ENCODE results near the gene PELI2.
"Not testable (repeated sequence)": the region's sequence is repeated elsewhere in the genome, so short reads cannot be mapped to it uniquely, and the experiment has no call there.

The PELI2 gene

DNA sequence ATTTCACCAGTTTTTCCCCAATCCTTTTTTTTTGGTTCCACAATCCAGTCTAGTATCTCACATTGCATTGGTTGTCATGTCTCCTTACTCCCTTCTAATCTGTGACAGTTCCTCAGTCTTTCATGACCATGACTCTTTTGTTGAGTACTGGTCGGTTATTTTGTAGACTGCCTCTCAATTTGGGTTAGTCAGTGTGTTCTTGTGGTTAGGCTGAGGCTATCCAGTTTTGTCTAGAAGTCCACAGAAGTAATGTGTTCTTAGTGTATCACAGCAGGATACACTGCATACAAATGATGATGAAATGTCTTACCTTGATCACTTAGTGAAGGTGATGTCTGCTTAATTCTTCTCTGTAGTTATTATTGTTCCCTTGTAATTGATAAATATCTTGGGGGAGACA is 24.8 kb downstream of the PELI2 start:
- no peak for DNase-seq (ENCODE audit: low read depth)

- DNase-seq (ENCODE audit: low read depth) = no peak
Observed at GRCh38 chr14:56144176-56144575, 26.0 kb downstream of the PELI2 start.

DNA sequence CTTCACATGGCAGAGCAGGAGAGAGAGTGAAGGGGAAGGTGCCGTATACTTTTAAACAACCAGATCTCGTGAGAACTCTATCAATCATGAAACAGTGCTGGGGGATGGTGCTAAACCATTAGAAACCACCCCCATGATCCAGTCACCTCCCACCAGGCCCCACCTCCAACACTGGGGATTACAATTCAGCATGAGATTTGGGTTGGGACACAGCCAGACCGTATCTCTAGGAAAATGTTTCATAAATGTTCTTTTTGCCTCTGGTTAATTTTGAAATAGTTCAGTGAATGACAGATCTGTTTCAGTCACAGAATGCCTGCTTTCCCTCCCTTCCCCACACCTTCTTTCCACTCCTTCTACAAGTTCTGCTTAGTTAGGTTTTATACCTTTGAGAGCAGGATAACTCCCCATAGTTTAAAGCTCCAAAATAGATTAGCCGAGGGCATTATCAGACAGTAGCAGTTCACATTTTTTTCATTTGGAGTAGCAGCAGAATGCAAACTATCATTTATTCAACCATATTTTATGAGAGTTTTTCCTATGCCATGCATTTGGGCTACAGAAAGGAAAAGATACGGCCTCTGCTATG is 27.1 kb downstream of the PELI2 start:
- DNase-seq (ENCODE audit: low read depth) = no peak

DNA sequence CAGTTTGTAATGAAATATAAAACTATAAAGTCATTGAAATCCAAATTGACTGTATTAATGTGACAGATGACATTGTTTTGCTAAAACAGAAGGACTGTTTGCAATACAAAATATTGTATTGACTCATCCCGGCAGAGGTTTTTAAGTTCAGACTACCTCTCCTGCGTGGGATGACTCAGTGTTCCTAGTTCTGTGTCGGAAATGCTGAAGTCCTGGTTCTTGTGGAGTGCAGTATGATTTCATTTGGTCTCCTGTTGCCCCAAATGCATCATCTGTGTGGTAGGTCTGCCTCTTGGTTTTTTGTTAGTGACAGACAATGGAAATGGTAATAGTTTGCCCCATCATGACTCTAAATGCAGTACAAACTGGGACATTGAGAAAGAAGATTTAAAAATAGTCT is 27.8 kb downstream of the PELI2 start:
- DNase-seq (ENCODE audit: low read depth) = peak; percentile 9

GRCh38 chr14:56147449-56147848 is 29.2 kb downstream of the PELI2 start:
- no peak for DNase-seq (ENCODE audit: low read depth)

GRCh38 chr14:56147986-56148901 is 30.0 kb downstream of the PELI2 start:
- DNase-seq (ENCODE audit: low read depth) = no peak

DNA sequence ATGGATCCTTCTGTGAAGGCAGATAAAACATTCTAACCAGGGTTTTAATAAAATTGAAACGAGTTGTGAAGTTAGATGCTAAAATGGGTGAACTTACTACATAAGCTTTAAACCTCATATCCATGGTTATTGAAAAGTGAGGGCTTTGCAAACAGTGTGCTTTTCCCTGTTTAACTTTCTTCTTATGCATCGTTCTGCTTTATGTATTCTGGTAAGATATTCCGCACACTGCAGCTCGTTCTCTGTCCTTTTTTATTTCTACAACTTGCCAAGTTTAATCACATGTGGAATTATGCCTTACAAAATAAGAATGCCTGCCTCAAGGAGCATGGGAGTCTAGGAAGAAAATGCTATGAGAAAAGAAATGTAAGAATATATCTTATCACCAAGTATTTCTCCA is 30.9 kb downstream of the PELI2 start:
- DNase-seq (ENCODE audit: low read depth) = no peak

DNA sequence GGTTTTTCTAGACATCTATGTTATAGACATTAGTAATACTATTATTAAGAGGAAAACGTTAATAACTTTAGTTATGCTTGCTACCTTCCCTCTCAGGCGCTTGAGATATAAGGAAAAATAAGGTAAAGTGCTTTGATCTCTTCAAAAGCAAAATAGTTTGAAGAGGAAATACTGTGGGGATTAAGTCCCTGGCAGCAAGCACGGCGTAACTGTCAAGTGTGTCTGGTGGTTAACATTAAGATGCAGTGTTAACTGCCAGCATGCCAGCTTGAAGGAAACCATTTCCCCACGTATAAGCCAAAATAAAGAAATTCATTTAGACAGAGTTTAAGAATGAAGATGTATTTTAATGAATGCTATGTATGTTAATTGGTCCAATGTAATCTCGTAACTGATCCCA is 31.8 kb downstream of the PELI2 start:
- no peak for DNase-seq (ENCODE audit: low read depth)

DNA sequence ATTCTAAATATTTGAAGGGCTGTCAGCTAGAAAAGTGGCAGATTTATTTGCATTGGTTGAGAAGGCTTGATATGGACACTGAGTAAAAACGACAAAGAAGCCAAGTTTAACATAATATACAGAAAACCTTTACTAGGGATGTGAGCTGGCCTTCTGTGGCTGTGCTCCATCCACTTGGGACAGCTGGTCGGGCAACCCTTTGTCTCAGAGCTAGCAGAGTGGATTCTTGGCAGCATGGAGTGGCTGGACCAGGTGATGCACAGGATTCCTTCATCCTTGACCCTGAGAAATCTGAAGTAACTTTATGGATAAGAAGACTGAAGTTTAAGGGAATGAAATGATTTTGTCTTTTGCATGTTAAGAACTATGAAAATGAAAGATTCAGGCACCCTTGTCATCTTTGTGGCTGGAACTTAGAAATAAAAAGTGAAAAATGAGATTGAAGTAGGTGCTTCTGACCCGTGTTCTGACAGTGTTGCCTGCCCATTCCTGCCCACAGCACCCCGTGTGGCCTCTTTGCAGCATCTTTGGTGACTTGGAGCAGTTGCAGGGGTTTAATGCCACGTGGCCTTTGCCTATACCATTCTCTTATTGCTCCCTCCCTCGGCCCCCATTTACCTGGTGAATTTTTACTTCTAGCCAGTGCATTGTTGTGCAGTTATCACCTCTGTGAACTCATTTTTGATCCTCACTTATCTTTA is 32.6 kb downstream of the PELI2 start:
- DNase-seq (ENCODE audit: low read depth) = no peak

DNA sequence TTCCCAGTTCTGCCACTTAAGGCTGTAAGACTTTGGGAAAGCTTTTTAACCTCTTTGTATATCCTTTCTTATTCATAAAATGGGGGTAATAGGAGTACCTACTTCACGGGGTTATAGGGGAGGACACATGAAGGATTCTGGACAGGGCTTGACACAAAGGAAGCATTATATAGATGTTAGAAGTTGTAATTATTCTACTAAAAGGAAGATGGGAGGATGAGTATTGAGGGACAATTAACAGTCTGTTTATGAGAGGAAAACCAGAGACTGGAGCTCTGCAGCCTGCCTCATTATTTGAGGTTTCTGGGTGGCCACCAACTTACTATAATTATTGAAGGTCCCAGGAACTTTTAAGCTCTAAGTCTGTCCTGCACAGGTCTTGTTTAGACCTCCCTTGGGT is 34.0 kb downstream of the PELI2 start:
- DNase-seq (ENCODE audit: low read depth) = no peak

- DNase-seq (ENCODE audit: low read depth) = no peak
Observed at GRCh38 chr14:56153267-56153666, 35.1 kb downstream of the PELI2 start.

DNA sequence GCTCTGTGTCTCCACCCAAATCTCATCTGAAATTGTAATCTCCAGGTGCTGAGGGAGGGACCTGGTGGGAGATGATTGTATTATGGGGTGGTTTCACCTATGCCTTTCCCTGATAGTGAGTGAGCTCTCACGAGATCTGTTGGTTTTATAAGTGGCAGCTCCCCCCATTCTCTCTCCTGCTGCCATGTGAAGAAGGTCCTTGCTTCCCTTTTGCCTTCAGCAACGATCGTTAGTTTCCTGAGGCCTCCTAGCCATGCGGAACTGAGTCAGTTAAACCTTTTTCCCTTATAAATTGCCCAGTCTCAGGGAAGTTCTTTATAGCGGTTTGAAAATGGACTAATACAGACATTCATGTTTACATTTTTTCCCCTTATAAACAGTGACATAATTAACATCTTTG is 36.1 kb downstream of the PELI2 start:
- DNase-seq (ENCODE audit: low read depth) = no peak

- no peak for DNase-seq (ENCODE audit: low read depth)
Observed at GRCh38 chr14:56156096-56156495, 37.9 kb downstream of the PELI2 start.

DNA sequence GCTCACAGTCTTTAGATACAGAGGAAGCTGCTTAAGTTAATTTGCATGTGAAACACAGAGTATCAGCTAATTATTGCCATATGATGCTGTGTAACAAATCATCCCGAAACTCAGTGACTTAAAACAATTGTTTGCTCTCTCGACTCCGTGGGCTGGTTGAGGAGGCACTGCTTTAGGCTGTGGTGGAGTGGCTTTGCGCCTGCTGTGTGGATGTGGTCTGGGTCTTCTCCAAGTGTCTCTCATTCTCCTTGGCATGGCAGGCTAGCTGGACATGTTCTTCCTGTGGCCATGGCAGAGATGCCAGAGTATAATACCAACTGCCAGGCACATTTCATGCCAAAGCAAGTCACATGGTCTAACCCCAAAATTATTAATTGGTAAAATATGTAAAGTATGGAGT is 40.9 kb downstream of the PELI2 start:
- no peak for DNase-seq (ENCODE audit: low read depth)

GRCh38 chr14:56160088-56160487 is 41.9 kb downstream of the PELI2 start:
- no peak for DNase-seq (ENCODE audit: low read depth)

GRCh38 chr14:56161658-56162057 is 43.4 kb downstream of the PELI2 start:
- DNase-seq (ENCODE audit: low read depth) = no peak

DNA sequence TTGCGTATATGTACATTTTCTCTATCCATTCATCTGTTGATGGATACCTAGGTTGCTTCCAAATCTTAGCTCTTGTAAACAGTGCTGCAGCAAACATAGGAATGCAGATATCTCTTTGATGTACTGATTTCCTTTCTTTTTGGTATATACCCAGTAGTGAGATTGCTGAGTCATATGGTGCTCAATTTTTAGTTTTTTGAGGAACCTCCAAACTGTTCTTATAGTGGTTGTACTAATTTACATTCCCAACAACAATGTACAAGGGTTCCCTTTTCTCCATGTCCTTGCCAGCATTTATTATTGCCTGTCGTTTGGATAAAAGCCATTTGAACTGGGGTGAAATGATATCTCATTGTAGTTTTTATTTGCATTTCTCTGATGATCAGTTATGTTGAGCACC is 44.3 kb downstream of the PELI2 start:
- no peak for DNase-seq (ENCODE audit: low read depth)

DNA sequence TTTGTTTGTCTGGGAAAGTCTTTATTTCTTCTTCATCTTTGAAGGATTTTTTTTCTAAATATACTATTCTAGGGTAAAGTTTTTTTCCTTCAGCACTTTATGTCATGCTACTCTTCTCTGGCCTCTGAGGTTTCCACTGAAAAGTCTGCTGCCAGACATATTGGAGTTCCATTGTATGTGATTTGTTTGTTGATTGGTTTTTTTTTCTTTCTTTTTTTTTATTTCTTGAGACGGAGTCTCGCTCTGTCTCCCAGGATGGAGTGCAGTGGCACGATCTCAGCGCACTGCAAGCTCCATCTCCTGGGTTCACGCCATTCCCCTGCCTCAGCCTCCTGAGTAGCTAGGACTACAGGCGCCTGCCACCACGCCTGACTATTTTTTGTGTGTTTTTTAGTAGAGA is 48.4 kb downstream of the PELI2 start:
- not testable (repeated sequence) for DNase-seq (ENCODE audit: low read depth)

DNA sequence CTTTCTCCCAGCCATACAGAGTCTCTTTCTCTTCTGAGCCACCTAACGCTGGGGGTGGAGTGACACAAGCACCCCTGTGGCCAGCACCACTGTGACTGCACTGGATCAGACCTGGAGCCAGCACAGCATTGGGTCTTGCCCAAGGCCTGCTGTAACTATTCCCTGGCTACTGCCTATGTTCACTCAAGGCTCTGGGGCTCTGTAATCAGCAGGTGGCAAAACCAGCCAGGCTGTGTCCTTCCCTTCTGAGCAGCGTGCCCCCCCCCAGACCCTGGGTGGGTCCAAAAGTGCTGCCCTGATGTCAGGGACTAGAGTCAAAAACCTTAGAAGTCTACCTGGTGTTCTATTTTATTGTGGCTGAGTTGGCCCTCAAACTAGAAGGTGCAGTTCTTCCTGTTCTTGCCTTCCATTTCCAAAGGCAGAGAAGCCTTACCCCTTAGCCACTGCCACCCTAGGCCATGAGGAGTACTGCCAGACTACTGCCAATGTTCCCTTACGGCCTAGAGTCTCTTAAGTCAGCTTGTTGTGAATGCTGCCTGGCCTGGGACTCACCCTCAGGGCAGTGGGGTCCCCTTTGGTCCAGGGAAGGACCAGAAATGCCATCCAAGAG is 49.9 kb downstream of the PELI2 start:
- no peak for DNase-seq (ENCODE audit: low read depth)

DNA sequence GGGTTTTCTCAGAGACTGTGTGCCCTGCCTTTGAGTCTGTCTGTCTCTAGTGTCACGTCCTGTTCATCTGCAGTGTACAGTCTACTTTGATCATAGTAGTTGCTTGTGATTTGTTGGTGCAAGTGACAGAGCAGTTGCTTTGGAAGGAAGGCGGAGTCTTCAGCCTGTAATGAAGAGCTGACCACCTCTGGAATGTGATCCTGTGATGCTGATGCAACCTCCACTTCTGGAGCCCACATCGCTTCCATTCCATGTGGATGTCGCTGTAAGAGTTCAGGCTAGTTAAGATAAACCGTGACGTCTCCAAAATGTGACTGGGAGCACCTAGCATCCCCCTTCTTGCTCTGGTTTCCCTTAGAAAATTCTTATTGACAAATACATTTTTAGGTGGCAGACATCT is 51.8 kb downstream of the PELI2 start:
- DNase-seq (ENCODE audit: low read depth) = no peak

DNA sequence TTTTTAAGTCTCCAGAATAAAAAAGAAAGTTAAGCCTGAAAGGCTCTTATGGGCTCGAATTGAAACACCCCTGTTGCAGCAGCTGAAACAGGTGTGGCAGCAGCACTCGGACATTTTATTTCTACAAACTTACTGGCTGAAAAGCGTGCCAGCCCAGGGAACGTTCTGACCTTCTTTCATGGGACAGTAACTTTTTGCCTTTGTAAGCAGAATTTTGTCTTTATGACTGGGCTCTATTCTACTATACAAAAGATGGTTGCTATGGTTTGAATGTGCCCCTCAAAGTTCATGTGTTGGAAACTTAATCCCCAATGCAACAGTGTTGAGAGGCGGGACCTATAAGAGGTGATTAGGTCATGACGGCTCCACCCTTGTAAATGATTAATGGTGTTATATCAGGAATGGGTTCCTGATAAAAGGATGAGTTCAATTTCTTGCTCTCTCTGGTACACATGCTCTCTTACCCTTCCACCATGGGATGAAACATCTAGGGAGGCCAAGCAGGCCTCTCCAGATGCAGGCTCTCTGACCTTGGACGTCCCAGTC is 52.7 kb downstream of the PELI2 start:
- no peak for DNase-seq (ENCODE audit: low read depth)

DNA sequence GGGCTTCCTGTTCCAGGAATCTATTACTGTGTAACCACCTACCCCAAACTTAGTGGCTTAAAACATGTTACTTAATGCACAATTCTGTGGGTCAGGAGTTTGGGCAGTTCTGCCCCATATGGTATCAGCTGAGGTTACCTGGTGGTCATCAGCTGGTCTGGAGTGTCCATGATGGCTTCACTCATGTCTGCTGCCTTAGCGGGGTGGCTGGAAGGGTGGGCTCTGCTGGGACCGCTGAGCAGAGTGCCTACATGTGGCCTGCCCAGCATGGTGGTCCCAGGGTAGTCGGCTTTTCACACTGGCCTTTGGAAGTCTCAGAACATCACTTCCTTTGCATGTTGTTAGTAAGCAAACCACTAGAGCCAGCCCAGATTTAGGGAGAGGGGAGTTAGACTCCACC is 53.9 kb downstream of the PELI2 start:
- DNase-seq (ENCODE audit: low read depth) = no peak

Data from GM04503 (cell line).